H9 (cell line): ENCODE results near the gene RAB30. TPM values are rescaled to one million over a fixed set of nuclear protein-coding genes. Genes with fewer than 3 reads are reported as not detected.

Source experiments
- DNase-seq: peaks from one replicate; pipeline ENCODE4 v3.0.0-alpha.2; 2017
- H2AFZ ChIP-seq: one replicate; pipeline ENCODE4 v1.6.1; 2013; ENCODE audit warnings: mild to moderate bottlenecking, low read length, control low read depth, moderate library complexity
- H2AK5ac ChIP-seq: 2 replicates; pipeline ENCODE4 v1.6.1; 2013; ENCODE audit warnings: low read length, control low read depth, mixed read lengths; ENCODE audit not compliant: insufficient read length
- H2BK120ac ChIP-seq: one replicate; pipeline ENCODE4 v1.6.1; 2013; ENCODE audit warnings: low read depth, mild to moderate bottlenecking, low read length, control low read depth, inconsistent platforms; ENCODE audit not compliant: poor library complexity, severe bottlenecking
- H2BK12ac ChIP-seq: 2 replicates; pipeline ENCODE4 v1.6.1; 2013; ENCODE audit warnings: low read length, control low read depth, mixed read lengths, low read depth; ENCODE audit not compliant: insufficient read length
- H2BK15ac ChIP-seq: 2 replicates; pipeline ENCODE4 v1.6.1; 2013; ENCODE audit warnings: low read depth, low read length, control low read depth
- H2BK20ac ChIP-seq: one replicate; pipeline ENCODE4 v1.6.1; 2013; ENCODE audit warnings: low read depth, mild to moderate bottlenecking, low read length, control low read depth, inconsistent platforms; ENCODE audit not compliant: poor library complexity, severe bottlenecking
- H2BK5ac ChIP-seq: 2 replicates; pipeline ENCODE4 v1.6.1; 2013; ENCODE audit warnings: low read length, control low read depth, mixed read lengths; ENCODE audit not compliant: insufficient read length
- H3K14ac ChIP-seq: 2 replicates; pipeline ENCODE4 v1.6.1; 2013; ENCODE audit warnings: low read length, control low read depth; ENCODE audit not compliant: insufficient read depth
- H3K18ac ChIP-seq: 2 replicates; pipeline ENCODE4 v1.6.1; 2013; ENCODE audit warnings: low read depth, mild to moderate bottlenecking, mixed read lengths, low read length, control low read depth; ENCODE audit not compliant: insufficient read length
- H3K23ac ChIP-seq: 2 replicates; pipeline ENCODE4 v1.6.1; 2013; ENCODE audit warnings: low read length, control low read depth, mixed read lengths, low read depth; ENCODE audit not compliant: insufficient read length
- H3K23me2 ChIP-seq: 2 replicates; pipeline ENCODE4 v1.6.1; 2013; ENCODE audit warnings: low read depth, mild to moderate bottlenecking, mixed read lengths, low read length, control low read depth; ENCODE audit not compliant: insufficient read length, poor library complexity, severe bottlenecking
- H3K27ac ChIP-seq: 2 replicates; pipeline ENCODE4 v1.5.1; 2013; ENCODE audit warnings: low read length, control low read depth, mixed read lengths, low read depth; ENCODE audit not compliant: insufficient read length
- H3K27me3 ChIP-seq: 2 replicates; pipeline ENCODE4 v1.6.1; 2013; ENCODE audit warnings: low read length, control low read depth, inconsistent platforms; ENCODE audit not compliant: insufficient read depth
- H3K4ac ChIP-seq: 2 replicates; pipeline ENCODE4 v1.6.1; 2013; ENCODE audit warnings: low read depth, mild to moderate bottlenecking, control low read depth, inconsistent platforms, low read length, moderate library complexity
- H3K4me1 ChIP-seq: 2 replicates; pipeline ENCODE4 v1.6.1; 2013; ENCODE audit warnings: low read length, control low read depth, inconsistent platforms; ENCODE audit not compliant: insufficient read depth
- H3K4me2 ChIP-seq: 2 replicates; pipeline ENCODE4 v1.6.1; 2013; ENCODE audit warnings: low read length, control low read depth, mixed read lengths; ENCODE audit not compliant: insufficient read length, insufficient read depth
- H3K56ac ChIP-seq: 2 replicates; pipeline ENCODE4 v1.6.1; 2013; ENCODE audit warnings: low read depth, mild to moderate bottlenecking, mixed read lengths, low read length, control low read depth; ENCODE audit not compliant: insufficient read length
- H3K79me1 ChIP-seq: 2 replicates; pipeline ENCODE4 v1.6.1; 2013; ENCODE audit warnings: low read depth, mild to moderate bottlenecking, moderate library complexity, low read length, control low read depth, inconsistent platforms; ENCODE audit not compliant: insufficient read depth, poor library complexity, severe bottlenecking
- H3K79me2 ChIP-seq: 2 replicates; pipeline ENCODE4 v1.6.1; 2013; ENCODE audit warnings: low read length, control low read depth, inconsistent platforms; ENCODE audit not compliant: insufficient read depth
- H3K9ac ChIP-seq: 2 replicates; pipeline ENCODE4 v1.6.1; 2013; ENCODE audit warnings: low read length, control low read depth, mixed read lengths; ENCODE audit not compliant: insufficient read length; ENCODE audit errors: extremely low read depth
- H3K9me3 ChIP-seq: one replicate; pipeline ENCODE4 v1.6.1; 2013; ENCODE audit warnings: low read depth, low read length, inconsistent platforms; ENCODE audit not compliant: control insufficient read depth
- H3T11ph ChIP-seq: one replicate; pipeline ENCODE4 v1.6.1; 2013; ENCODE audit warnings: mild to moderate bottlenecking, low read length, control low read depth, inconsistent platforms
- H4K20me1 ChIP-seq: one replicate; pipeline ENCODE4 v1.6.1; 2013; ENCODE audit not compliant: control insufficient read depth, insufficient read length, insufficient read depth
- H4K5ac ChIP-seq: 2 replicates; pipeline ENCODE4 v1.6.1; 2013; ENCODE audit warnings: low read depth, mild to moderate bottlenecking, mixed read lengths, low read length, control low read depth; ENCODE audit not compliant: insufficient read length
- H4K8ac ChIP-seq: replicated peaks from 2 replicates; pipeline ENCODE4 v1.6.1; 2013; ENCODE audit warnings: low read length, control low read depth, mixed read lengths, low read depth; ENCODE audit not compliant: insufficient read length
- H4K91ac ChIP-seq: 2 replicates; pipeline ENCODE4 v1.6.1; 2013; ENCODE audit warnings: low read depth, mild to moderate bottlenecking, moderate library complexity, mixed read lengths, low read length, control low read depth; ENCODE audit not compliant: insufficient read length
- H3K27ac Mint-ChIP-seq, 3 experiments: 2 replicates in 2 of 3; 3 replicates in 1 of 3; pipeline ENCODE4 v1.8.0; 2020 to 2021; ENCODE audit warnings: mixed read lengths in 3 of 3, mild to moderate bottlenecking in 1 of 3, moderate library complexity in 1 of 3
- H3K27me3 Mint-ChIP-seq: 2 replicates; pipeline ENCODE4 v1.8.0; 2021; ENCODE audit warnings: low read depth, mild to moderate bottlenecking, moderate library complexity, mixed read lengths
- H3K36me3 Mint-ChIP-seq, 3 experiments: 2 replicates in 2 of 3; 3 replicates in 1 of 3; pipeline ENCODE4 v1.8.0; 2020 to 2021; ENCODE audit warnings: low read depth in 3 of 3, mixed read lengths in 3 of 3; ENCODE audit not compliant: insufficient read depth in 1 of 3
- H3K4me1 Mint-ChIP-seq, 2 experiments: 2 replicates each; pipeline ENCODE4 v1.8.0; 2020; ENCODE audit warnings: mixed read lengths in 2 of 2
- H3K4me3 Mint-ChIP-seq, 2 experiments: 2 replicates in 1 of 2; 3 replicates in 1 of 2; pipeline ENCODE4 v1.8.0; 2020 to 2021; ENCODE audit warnings: mild to moderate bottlenecking in 2 of 2, mixed read lengths in 2 of 2, moderate library complexity in 1 of 2
- H3K9me3 Mint-ChIP-seq, 2 experiments: 2 replicates in 1 of 2; 3 replicates in 1 of 2; pipeline ENCODE4 v1.8.0; 2020; ENCODE audit warnings: mild to moderate bottlenecking in 2 of 2, mixed read lengths in 2 of 2, moderate library complexity in 1 of 2
- WGBS: extraction: QIAGEN DNeasy Blood & Tissue Kit; methylation state at CpG from one replicate; pipeline ENCODE4 v1.1.7; 2013; ENCODE audit warnings: missing lambda C conversion rate, low lambda C conversion rate, mixed read lengths; ENCODE audit not compliant: insufficient read length; ENCODE audit errors: extremely low coverage; 5-methylcytosine and 5-hydroxymethylcytosine counted together
- total RNA-seq: library from RNA; stranded (reverse); gene quantifications from 2 replicates; pipeline ENCODE4 v1.2.1, GENCODE V29; 2021
- TF ChIP-seq, protein P1 (sequence below): fragments of 200-600 bp; sonication (generic); conservative IDR thresholded peaks from 3 replicates; pipeline ENCODE4 v1.8.0; 2021; ENCODE audit warnings: antibody characterized with exemption, mild to moderate bottlenecking

RAB30 gene
- total RNA-seq, 1 experiment from 2014 or later, result 4.8 TPM

GRCh38 chr11:83025267-83025704, 46.4 kb downstream of the RAB30 start:
- no peaks in the 10 kb centered on the region for H3K9me3 ChIP-seq
- H3K56ac ChIP-seq, result no peak overlapping the region
- peaks cover 3% of the 10 kb centered on the region for H3K79me1 ChIP-seq
- H3K18ac ChIP-seq, result no peak overlapping the region
- H3K4me1 Mint-ChIP-seq, result peaks cover 26 to 31% of the 10 kb centered on the region in 2 experiments
- no peak for DNase-seq
- H3T11ph ChIP-seq, result no peak overlapping the region
- no peak overlapping the region for H3K4me2 ChIP-seq
- no peak overlapping the region for H2BK5ac ChIP-seq
- no peak overlapping the region for H4K5ac ChIP-seq
- H3K27ac ChIP-seq, result no peak overlapping the region
- H3K36me3 Mint-ChIP-seq, result peaks cover 0 to 2% (median 0%) of the 10 kb centered on the region in 3 experiments; a peak in 1 of 7 replicates
- no peak overlapping the region for H3K4me3 Mint-ChIP-seq
- H3K27me3 ChIP-seq, result no peaks in the 10 kb centered on the region
- H3K4ac ChIP-seq, result no peak overlapping the region
- H2BK15ac ChIP-seq, result no peak overlapping the region
- no peak overlapping the region for H2AFZ ChIP-seq
- no peak overlapping the region for H2BK20ac ChIP-seq
- H3K4me1 ChIP-seq, result peaks cover 6% of the 10 kb centered on the region; the same call in 1 of the 2 replicates
- H2BK12ac ChIP-seq, result no peak overlapping the region
- H3K23me2 ChIP-seq, result no peaks in the 10 kb centered on the region
- no peaks in the 10 kb centered on the region for H3K9me3 Mint-ChIP-seq
- H2BK120ac ChIP-seq, result no peak overlapping the region
- WGBS, result no CpG with 5 or more reads among the region's 2 CpGs
- no peaks in the 10 kb centered on the region for H3K27me3 Mint-ChIP-seq
- TF ChIP-seq, protein P1, sequence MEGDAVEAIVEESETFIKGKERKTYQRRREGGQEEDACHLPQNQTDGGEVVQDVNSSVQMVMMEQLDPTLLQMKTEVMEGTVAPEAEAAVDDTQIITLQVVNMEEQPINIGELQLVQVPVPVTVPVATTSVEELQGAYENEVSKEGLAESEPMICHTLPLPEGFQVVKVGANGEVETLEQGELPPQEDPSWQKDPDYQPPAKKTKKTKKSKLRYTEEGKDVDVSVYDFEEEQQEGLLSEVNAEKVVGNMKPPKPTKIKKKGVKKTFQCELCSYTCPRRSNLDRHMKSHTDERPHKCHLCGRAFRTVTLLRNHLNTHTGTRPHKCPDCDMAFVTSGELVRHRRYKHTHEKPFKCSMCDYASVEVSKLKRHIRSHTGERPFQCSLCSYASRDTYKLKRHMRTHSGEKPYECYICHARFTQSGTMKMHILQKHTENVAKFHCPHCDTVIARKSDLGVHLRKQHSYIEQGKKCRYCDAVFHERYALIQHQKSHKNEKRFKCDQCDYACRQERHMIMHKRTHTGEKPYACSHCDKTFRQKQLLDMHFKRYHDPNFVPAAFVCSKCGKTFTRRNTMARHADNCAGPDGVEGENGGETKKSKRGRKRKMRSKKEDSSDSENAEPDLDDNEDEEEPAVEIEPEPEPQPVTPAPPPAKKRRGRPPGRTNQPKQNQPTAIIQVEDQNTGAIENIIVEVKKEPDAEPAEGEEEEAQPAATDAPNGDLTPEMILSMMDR, result no peak
- H4K91ac ChIP-seq, result no peak overlapping the region
- H3K79me2 ChIP-seq, result no peaks in the 10 kb centered on the region
- no peak overlapping the region; a peak in 1 of 7 replicates for H3K27ac Mint-ChIP-seq
- no peaks in the 10 kb centered on the region for H4K20me1 ChIP-seq
- no peak overlapping the region for H3K23ac ChIP-seq
- no peak overlapping the region for H4K8ac ChIP-seq
- no peak overlapping the region for H2AK5ac ChIP-seq
- no peak overlapping the region for H3K14ac ChIP-seq
- no peak overlapping the region for H3K9ac ChIP-seq
